ENCODE results near the gene SYNE2. TPM values are rescaled to one million over a fixed set of nuclear protein-coding genes. Genes with fewer than 3 reads are reported as not detected.
A peak's percentile ranks its signal among the peaks of the same experiment; 100 is the strongest.

Gene SYNE2
- total RNA-seq, 1 experiment from 2014 or later, result 16.0 TPM

DNA sequence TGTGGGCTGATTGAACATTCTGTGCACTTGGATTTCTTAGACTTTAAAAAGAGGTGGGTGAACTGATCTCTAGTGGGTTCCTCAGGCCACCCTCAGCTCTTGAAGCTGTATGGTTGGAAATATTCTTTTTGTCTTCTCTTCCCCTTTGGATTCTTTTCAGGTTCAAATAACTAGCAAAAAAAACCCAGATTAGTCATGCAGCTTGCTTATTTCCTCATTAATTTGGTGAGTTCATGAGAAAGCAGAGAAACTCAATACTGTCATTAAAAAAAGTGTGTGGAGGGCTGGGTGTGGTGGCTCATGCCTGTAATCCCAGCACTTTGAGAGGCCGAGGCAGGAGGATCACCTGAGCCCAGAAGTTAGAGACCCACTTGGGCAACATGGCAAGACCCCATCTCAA, 258.0 kb downstream of the SYNE2 start:
- intact Hi-C loops (cut with micrococcal nuclease), result no loop called here
- no peaks in the 10 kb centered on the region for H4K20me1 ChIP-seq (ENCODE audit: low read length)
- ChIA-PET CTCF (no interaction called here), POLR2A (ENCODE audit: unreplicated experiment) (interaction anchor here (0.6 kb wide), 2 partner anchors 459 to 492 kb away, joined by 3 to 5 read pairs; no protein-coding TSS in a partner anchor)
- no peak overlapping the region for H3K4me2 ChIP-seq (ENCODE audit: low read length)
- no peaks in the 10 kb centered on the region for H3K27me3 ChIP-seq (ENCODE audit: low read length)
- H3F3A ChIP-seq (ENCODE audit: low read length, unreplicated experiment), result no peaks in the 10 kb centered on the region
- no peak overlapping the region for H3K9ac ChIP-seq (ENCODE audit: low read length)
- no peaks in the 10 kb centered on the region for H3K79me2 ChIP-seq (ENCODE audit: low read length)
- H3K4me1 ChIP-seq (ENCODE audit: insufficient read depth, low read length), result peaks cover 5% of the 10 kb centered on the region; the same call in 1 of the 2 replicates
- ATAC-seq (peak; percentile 51), DNase-seq (peak; percentile 15)
- H3K9me3 ChIP-seq (ENCODE audit: low read length), result no peaks in the 10 kb centered on the region
- TF ChIP-seq EZH2 (IDR thresholded peaks at IDR 0.05; ENCODE audit: low read length, unreplicated experiment) (no peak), EZH2phosphoT487 (IDR thresholded peaks at IDR 0.05; ENCODE audit: borderline replicate concordance, low read length) (no peak), CTCF (conservative IDR thresholded peaks at IDR 0.05; ENCODE audit: low read depth, low read length) (no peak)
- H2AFZ ChIP-seq (ENCODE audit: low read length), result no peak overlapping the region
- no peak overlapping the region for H3K4me3 ChIP-seq (ENCODE audit: low read length)
- H3K9me2 ChIP-seq (replicated peaks; ENCODE audit: low read length), result no peaks in the 10 kb centered on the region
- no peak overlapping the region for H3K27ac ChIP-seq (ENCODE audit: low read length)
- H3K36me3 ChIP-seq (ENCODE audit: low read depth, low read length), result no peaks in the 10 kb centered on the region
- no TSS peak for BruUV-seq (replicated peaks)

DNA sequence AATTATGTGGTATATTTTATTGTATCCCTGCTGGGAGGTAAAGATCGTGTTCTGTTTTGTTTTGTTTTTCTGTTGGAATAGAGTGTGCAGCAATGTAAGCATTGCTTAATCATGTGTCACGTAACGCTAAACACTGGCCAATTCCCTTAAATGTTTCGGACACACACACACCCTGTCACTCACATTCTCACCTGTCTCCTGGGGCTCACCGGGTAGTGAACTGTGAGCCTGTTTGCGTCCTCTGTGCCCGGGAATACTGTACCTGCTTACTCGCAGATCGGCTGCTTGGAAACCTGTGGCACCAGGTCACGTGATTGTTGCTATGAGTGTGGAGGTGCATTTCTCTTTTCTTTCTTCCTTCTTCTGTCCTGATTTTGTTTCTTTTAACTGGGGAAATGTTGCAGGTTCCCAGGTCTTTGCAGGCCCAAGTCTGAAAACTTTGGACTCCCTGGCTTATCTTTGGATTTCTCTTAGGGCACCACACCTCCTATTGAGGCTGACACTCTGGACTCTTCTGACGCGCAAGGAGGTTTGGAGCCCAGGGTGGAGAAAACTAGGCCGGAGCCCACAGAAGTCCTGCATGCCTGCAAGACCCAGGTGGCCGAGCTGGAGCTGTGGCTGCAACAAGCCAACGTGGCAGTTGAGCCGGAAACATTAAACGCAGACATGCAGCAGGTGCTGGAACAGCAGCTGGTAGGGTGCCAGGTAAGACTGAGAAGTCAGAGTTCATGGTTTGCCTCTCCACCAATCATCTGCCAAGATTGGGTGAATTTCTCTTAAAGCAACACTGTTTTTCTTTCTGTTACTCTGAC, 260.3 kb downstream of the SYNE2 start:
- H2AFZ ChIP-seq (ENCODE audit: low read length), result peak overlapping the region; percentile 56
- CTCF ChIA-PET, result interaction anchor here (0.6 kb wide), 1 partner anchor 41 kb away, joined by 3 read pairs; no protein-coding TSS in a partner anchor
- H3K9ac ChIP-seq (ENCODE audit: low read length), result no peak overlapping the region
- BruUV-seq (replicated peaks), result no TSS peak
- H3K27me3 ChIP-seq (ENCODE audit: low read length), result no peaks in the 10 kb centered on the region
- peak; percentile 22 for DNase-seq
- H3K4me3 ChIP-seq (ENCODE audit: low read length), result no peak overlapping the region
- H3K4me1 ChIP-seq (ENCODE audit: insufficient read depth, low read length), result peaks cover 14% of the 10 kb centered on the region
- no peaks in the 10 kb centered on the region for H3K36me3 ChIP-seq (ENCODE audit: low read depth, low read length)
- no peaks in the 10 kb centered on the region for H3K9me3 ChIP-seq (ENCODE audit: low read length)
- intact Hi-C loops (cut with micrococcal nuclease), result no loop called here
- H3K4me2 ChIP-seq (ENCODE audit: low read length), result peak overlapping the region; percentile 33
- no peaks in the 10 kb centered on the region for H4K20me1 ChIP-seq (ENCODE audit: low read length)
- no peak overlapping the region for H3K27ac ChIP-seq (ENCODE audit: low read length)
- POLR2A ChIA-PET (ENCODE audit: unreplicated experiment), result no interaction called here
- no peaks in the 10 kb centered on the region for H3K9me2 ChIP-seq (replicated peaks; ENCODE audit: low read length)
- H3K79me2 ChIP-seq (ENCODE audit: low read length), result no peaks in the 10 kb centered on the region
- no peak for TF ChIP-seq EZH2 (IDR thresholded peaks at IDR 0.05; ENCODE audit: low read length, unreplicated experiment)
- TF ChIP-seq CTCF (conservative IDR thresholded peaks at IDR 0.05; ENCODE audit: low read depth, low read length), result no peak
- no peak for TF ChIP-seq EZH2phosphoT487 (IDR thresholded peaks at IDR 0.05; ENCODE audit: borderline replicate concordance, low read length)
- ATAC-seq, result peak; percentile 10; the same call in 1 of the 2 replicates
- no peaks in the 10 kb centered on the region for H3F3A ChIP-seq (ENCODE audit: low read length, unreplicated experiment)

- Histone ChIP-seq H3K9me2 (replicated peaks; ENCODE audit: low read length) (no peaks in the 10 kb centered on the region), H2AFZ (ENCODE audit: low read length) (no peak overlapping the region), H3K4me2 (ENCODE audit: low read length) (no peak overlapping the region), H3K27ac (ENCODE audit: low read length) (no peak overlapping the region), H3K27me3 (ENCODE audit: low read length) (no peaks in the 10 kb centered on the region), H3K4me1 (ENCODE audit: insufficient read depth, low read length) (peaks cover 19% of the 10 kb centered on the region), H3K79me2 (ENCODE audit: low read length) (no peaks in the 10 kb centered on the region), H4K20me1 (ENCODE audit: low read length) (no peaks in the 10 kb centered on the region), H3F3A (ENCODE audit: low read length, unreplicated experiment) (no peaks in the 10 kb centered on the region), H3K9ac (ENCODE audit: low read length) (no peak overlapping the region), H3K36me3 (ENCODE audit: low read depth, low read length) (no peaks in the 10 kb centered on the region), H3K4me3 (ENCODE audit: low read length) (no peak overlapping the region), H3K9me3 (ENCODE audit: low read length) (no peaks in the 10 kb centered on the region)
- intact Hi-C loops (cut with micrococcal nuclease), result no loop called here
- DNase-seq, result no peak
- ChIA-PET CTCF (no interaction called here), POLR2A (ENCODE audit: unreplicated experiment) (no interaction called here)
- no TSS peak for BruUV-seq (replicated peaks)
- no peak for TF ChIP-seq EZH2phosphoT487 (IDR thresholded peaks at IDR 0.05; ENCODE audit: borderline replicate concordance, low read length)
- TF ChIP-seq EZH2 (IDR thresholded peaks at IDR 0.05; ENCODE audit: low read length, unreplicated experiment), result no peak
- no peak for TF ChIP-seq CTCF (conservative IDR thresholded peaks at IDR 0.05; ENCODE audit: low read depth, low read length)
- ATAC-seq, result no peak
Measured at GRCh38 chr14:64114166-64114565, 261.4 kb downstream of the SYNE2 start.

Data from PC-3 (cell line).